Transverse colon (tissue), 4 donors: ENCODE results near the gene BHLHE23. TPM values are rescaled to one million over a fixed set of nuclear protein-coding genes. Genes with fewer than 3 reads are reported as not detected.

Experiments
- DNase-seq: peaks from one replicate; pipeline ENCODE4 v3.0.0-alpha.2; 2019
- H3K27ac ChIP-seq, 4 donors: fragments of 200-600 bp; sonication (generic); 2 replicates each; pipeline ENCODE4 v1.5.1; 2016 to 2018; ENCODE audit warnings: inconsistent platforms in 4 of 4
- H3K27me3 ChIP-seq: fragments of 200-600 bp; sonication (generic); 2 replicates; pipeline ENCODE4 v1.5.1; 2017; ENCODE audit warnings: inconsistent platforms
- H3K36me3 ChIP-seq, 4 donors: fragments of 200-600 bp; sonication (generic); 2 replicates each; pipeline ENCODE4 v1.5.1; 2017 to 2019; ENCODE audit warnings: inconsistent platforms in 4 of 4
- H3K4me1 ChIP-seq, 4 donors: fragments of 200-600 bp; sonication (generic); 2 replicates each; pipeline ENCODE4 v1.5.1; 2017 to 2020; ENCODE audit warnings: inconsistent platforms in 4 of 4
- H3K4me3 ChIP-seq, 4 donors: fragments of 200-600 bp; sonication (generic); 1 replicate in 1 of 4; 2 replicates in 3 of 4; pipeline versions ENCODE4 v1.5.1 to v1.6.1; 2017 to 2019; ENCODE audit warnings: inconsistent platforms in 4 of 4
- H3K9me3 ChIP-seq, 2 donors: fragments of 200-600 bp; sonication (generic); 2 replicates each; pipeline ENCODE4 v1.5.1; 2017 to 2019; ENCODE audit warnings: inconsistent platforms in 2 of 2
- EP300 ChIP-seq: sonication (generic); formaldehyde crosslinking; IDR thresholded peaks from one replicate; pipeline ENCODE4 v1.6.1; 2017; ENCODE audit warnings: antibody characterized with exemption, low read depth
- POLR2A ChIP-seq: fragments of 450-650 bp; IDR thresholded peaks from one replicate; pipeline ENCODE4 v1.6.1; 2016; ENCODE audit warnings: antibody characterized with exemption, mild to moderate bottlenecking, moderate library complexity
- POLR2AphosphoS5 ChIP-seq, 3 donors: sonication (generic); formaldehyde crosslinking; IDR thresholded peaks; one replicate each; pipeline ENCODE4 v1.6.1; 2016; ENCODE audit warnings: antibody characterized with exemption in 3 of 3
- WGBS, 2 donors: methylation state at CpG; one replicate each; pipeline ENCODE4 v1.1.5; 2018; ENCODE audit warnings: low coverage in 1 of 2; 5-methylcytosine and 5-hydroxymethylcytosine counted together
- in situ Hi-C, 4 donors: fragments of 200-750 bp; cut with MboI; loops; one replicate each; pipeline versions ENCODE4 v1.15.0 to v1.15.1; 2017; ENCODE audit warnings: low sequenced_read_pairs in 3 of 4, low pct_ligation_motif_present in 1 of 4, low pct_unique_long_range_greater_than_20kb in 1 of 4
- intact Hi-C: fragments of 100-400 bp; cut with DNase I; formaldehyde crosslinking; loops from one replicate; pipeline ENCODE4 v1.15.1; 2023; ENCODE audit warnings: low total_unique reads
- total RNA-seq, 4 donors: library from RNA; depleted of rRNA; stranded (reverse); fragments of >200 nt; gene quantifications; one replicate each; pipeline ENCODE4 v1.1.0, GENCODE V29; 2016
- TF ChIP-seq, protein P1 (sequence below), 5 experiments: fragments of 200-600 bp in 3 of 5; fragments of 450-650 bp in 2 of 5; sonication (generic) in 3 of 5; IDR thresholded peaks; 1 replicate in 2 of 5; 2 replicates in 3 of 5; pipeline ENCODE4 v1.5.1; 2016 to 2017; ENCODE audit warnings: antibody characterized with exemption in 5 of 5, inconsistent platforms in 3 of 5, mild to moderate bottlenecking in 2 of 5, moderate library complexity in 1 of 5

BHLHE23 gene
- total RNA-seq, 4 donors from 2014 or later: not detected

DNA sequence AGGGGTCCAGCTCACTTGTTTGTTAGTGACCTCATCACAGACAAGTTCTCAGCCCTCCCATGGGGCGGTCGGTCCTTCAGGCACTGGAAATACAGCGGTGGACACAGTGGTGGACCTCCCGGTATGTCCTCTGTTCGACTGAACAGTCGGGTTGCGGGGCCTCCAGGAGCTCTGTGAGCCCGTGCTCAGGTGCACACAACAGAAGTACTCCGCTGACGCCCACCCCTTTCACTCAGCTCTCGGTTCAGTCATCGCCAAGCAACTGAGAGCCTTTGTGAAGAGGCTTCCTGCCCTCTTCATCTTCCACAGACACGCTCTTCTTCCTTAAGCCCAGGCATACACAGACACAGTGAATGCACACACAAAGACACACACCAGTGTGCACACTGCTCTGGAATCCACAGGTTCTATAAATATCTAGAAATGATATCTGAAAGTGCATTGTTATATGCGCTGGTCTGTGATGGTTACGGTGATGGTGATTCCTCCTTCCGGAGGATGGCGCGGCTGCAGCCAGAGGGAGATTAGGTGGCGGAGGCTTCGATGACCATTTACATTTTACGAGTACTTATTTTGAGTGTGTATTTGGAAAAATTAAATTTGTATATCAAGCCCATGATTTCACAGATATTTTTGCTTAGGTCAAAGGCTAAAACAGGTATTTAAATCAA, 46.8 kb upstream of the BHLHE23 start:
- Histone ChIP-seq H3K4me1 (no peaks in the 10 kb centered on the region), H3K27ac (no peak overlapping the region), H3K36me3 (no peaks in the 10 kb centered on the region), H3K27me3 (peaks cover 32% of the 10 kb centered on the region), H3K9me3 (no peaks in the 10 kb centered on the region), H3K4me3 (no peak overlapping the region)
- TF ChIP-seq EP300: no peak
- TF ChIP-seq POLR2A: no peak
- 75 to 82% methylated on average over 13 to 21 of the region's 21 CpGs for whole genome bisulfite sequencing, 2 donors
- no peak for DNase-seq
- intact Hi-C loops: no loop called here
- in situ Hi-C loops: no loop called here

- no peaks in the 10 kb centered on the region for H3K4me1 ChIP-seq
- peaks cover 24% of the 10 kb centered on the region for H3K27me3 ChIP-seq
- H3K27ac ChIP-seq: no peak overlapping the region
- intact Hi-C loops: no loop called here
- no peak for DNase-seq
- H3K9me3 ChIP-seq: no peaks in the 10 kb centered on the region
- WGBS, 2 donors: 31% methylated on average over 20 of the region's 20 CpGs; no CpG with 5 or more reads in 1 of the 2 donors
- in situ Hi-C loops: no loop called here
- TF ChIP-seq POLR2AphosphoS5 (IDR thresholded peaks at IDR 0.05) (no peak), POLR2A (no peak), EP300 (no peak)
- TF ChIP-seq, protein P1, sequence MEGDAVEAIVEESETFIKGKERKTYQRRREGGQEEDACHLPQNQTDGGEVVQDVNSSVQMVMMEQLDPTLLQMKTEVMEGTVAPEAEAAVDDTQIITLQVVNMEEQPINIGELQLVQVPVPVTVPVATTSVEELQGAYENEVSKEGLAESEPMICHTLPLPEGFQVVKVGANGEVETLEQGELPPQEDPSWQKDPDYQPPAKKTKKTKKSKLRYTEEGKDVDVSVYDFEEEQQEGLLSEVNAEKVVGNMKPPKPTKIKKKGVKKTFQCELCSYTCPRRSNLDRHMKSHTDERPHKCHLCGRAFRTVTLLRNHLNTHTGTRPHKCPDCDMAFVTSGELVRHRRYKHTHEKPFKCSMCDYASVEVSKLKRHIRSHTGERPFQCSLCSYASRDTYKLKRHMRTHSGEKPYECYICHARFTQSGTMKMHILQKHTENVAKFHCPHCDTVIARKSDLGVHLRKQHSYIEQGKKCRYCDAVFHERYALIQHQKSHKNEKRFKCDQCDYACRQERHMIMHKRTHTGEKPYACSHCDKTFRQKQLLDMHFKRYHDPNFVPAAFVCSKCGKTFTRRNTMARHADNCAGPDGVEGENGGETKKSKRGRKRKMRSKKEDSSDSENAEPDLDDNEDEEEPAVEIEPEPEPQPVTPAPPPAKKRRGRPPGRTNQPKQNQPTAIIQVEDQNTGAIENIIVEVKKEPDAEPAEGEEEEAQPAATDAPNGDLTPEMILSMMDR (IDR thresholded peaks at IDR 0.05): no peak
- H3K36me3 ChIP-seq: no peaks in the 10 kb centered on the region
- no peak overlapping the region for H3K4me3 ChIP-seq
Measured at GRCh38 chr20:63052571-63053431, 46.0 kb upstream of the BHLHE23 start.

- 82% methylated on average over 11 of the region's 11 CpGs; no CpG with 5 or more reads in 1 of the 2 donors for WGBS, 2 donors
- DNase-seq: no peak
- in situ Hi-C loops: no loop called here
- intact Hi-C loops: no loop called here
- no peaks in the 10 kb centered on the region for H3K36me3 ChIP-seq
- peaks cover 22% of the 10 kb centered on the region for H3K27me3 ChIP-seq
- H3K9me3 ChIP-seq: no peaks in the 10 kb centered on the region
- no peak overlapping the region for H3K27ac ChIP-seq
- H3K4me3 ChIP-seq: no peak overlapping the region
- TF ChIP-seq, protein P1 (IDR thresholded peaks at IDR 0.05): no peak
- TF ChIP-seq POLR2A (no peak), EP300 (no peak), POLR2AphosphoS5 (IDR thresholded peaks at IDR 0.05) (no peak)
- H3K4me1 ChIP-seq: no peaks in the 10 kb centered on the region
Measured at GRCh38 chr20:63051911-63052310, 45.1 kb upstream of the BHLHE23 start.

- Histone ChIP-seq H3K27me3 (peaks cover 22% of the 10 kb centered on the region), H3K4me1 (no peaks in the 10 kb centered on the region), H3K36me3 (no peaks in the 10 kb centered on the region), H3K9me3 (no peaks in the 10 kb centered on the region), H3K27ac (no peak overlapping the region), H3K4me3 (no peak overlapping the region)
- 75 to 92% methylated on average over 6 to 13 of the region's 13 CpGs for WGBS, 2 donors
- TF ChIP-seq EP300 (no peak), POLR2A (no peak), POLR2AphosphoS5 (IDR thresholded peaks at IDR 0.05) (no peak)
- TF ChIP-seq, protein P1 (IDR thresholded peaks at IDR 0.05): no peak
- intact Hi-C loops: no loop called here
- in situ Hi-C loops: no loop called here
- DNase-seq: no peak
Measured at GRCh38 chr20:63051186-63051860, 44.6 kb upstream of the BHLHE23 start.
